HG03175 (cell line): ENCODE measurements around the gene TDRD9.

Source experiments
- ATAC-seq: cut with Tn5 transposase; IDR thresholded peaks from one replicate; pipeline ENCODE4 v1.9.1; 2021; ENCODE audit warnings: mild to moderate bottlenecking, moderate library complexity; ENCODE audit not compliant: unreplicated experiment

Gene TDRD9

DNA sequence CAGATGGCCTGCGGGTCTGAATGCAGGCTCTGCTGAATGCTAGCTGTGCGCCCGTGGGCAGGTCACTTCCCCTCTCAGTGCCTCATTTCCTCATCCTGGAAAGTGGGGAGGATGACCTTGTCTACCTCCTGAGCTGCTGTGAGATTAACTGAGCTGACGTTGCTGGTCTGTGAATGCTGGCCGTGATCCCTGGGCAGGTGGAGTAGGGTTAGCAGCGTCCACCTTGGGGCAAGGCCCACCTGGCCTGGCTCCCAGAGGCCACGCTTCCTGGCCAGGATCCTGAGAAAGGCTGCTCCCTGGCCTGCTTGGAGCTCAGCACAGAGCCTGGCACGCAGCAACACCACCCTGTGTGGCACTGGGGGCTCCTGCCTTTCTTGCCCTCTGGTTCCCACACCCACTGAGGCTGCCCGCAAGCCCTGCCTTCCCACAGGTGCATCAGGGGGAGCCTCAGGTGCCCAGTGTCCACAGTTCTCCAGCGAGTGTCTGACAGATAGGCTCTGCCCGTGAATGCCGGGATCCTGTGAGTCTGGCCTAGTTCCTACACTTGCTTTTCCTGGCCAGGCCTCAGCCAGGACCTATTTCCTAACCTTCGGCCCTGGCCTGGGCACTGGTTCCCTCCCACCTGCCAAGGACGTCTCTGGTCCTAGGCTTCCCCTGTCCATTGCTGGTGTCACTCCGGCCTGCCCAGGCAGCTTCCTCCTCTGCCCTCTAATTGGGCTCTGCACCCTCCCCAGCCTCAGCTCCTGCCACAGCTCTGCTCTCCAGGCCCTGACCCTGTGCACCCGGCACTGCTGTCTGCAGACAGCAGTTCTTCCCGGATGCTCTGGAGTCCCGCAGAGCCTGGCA is 37.2 kb upstream of the TDRD9 start:
- ATAC-seq = no peak

DNA sequence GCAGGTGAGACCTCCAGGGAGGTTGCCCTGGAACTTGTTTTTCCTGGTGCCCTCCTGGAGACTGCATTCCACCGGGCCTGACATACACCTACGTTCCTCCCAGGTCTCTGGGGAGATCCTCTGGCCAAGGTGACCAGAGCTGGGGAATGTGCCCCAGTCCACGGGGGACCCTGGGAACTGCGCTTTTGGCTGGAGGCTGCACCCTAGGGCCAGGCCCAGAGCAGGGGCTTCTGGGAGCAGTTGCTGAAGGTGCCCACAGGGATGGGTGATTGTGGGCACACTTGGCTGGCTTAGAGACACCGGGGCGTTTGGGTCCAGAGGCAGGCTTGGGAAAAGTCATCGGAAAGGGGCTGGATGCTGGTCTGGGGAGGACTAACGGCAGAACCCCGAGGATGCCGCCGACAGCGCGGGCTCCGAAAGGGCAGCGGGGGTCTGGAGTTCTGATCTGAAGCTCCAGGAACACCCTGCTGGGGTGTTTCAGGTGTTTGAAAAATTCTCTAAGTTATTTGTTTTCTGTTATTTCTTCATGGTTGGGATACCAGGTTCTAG is 36.5 kb upstream of the TDRD9 start:
- ATAC-seq = no peak

DNA sequence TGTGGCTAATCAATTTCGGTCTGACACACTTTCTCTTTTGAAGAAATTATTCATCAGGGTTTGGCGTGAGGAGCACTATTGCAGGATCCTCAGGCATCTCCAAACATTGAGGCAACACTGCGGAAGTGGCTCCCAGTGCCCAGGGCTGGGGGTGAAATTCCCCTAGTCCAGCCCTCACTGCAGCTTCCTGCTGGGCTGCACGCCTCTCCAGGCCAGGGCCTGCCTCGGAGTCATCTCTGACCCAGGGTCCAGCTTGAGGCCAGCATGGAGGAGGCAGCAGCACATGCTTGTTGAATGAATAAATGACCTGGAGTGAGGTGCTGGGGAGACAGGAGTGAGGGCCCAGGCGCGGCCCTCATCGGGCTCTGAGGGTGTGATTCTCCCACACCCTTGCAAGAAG is 36.0 kb upstream of the TDRD9 start:
- no peak for ATAC-seq

DNA sequence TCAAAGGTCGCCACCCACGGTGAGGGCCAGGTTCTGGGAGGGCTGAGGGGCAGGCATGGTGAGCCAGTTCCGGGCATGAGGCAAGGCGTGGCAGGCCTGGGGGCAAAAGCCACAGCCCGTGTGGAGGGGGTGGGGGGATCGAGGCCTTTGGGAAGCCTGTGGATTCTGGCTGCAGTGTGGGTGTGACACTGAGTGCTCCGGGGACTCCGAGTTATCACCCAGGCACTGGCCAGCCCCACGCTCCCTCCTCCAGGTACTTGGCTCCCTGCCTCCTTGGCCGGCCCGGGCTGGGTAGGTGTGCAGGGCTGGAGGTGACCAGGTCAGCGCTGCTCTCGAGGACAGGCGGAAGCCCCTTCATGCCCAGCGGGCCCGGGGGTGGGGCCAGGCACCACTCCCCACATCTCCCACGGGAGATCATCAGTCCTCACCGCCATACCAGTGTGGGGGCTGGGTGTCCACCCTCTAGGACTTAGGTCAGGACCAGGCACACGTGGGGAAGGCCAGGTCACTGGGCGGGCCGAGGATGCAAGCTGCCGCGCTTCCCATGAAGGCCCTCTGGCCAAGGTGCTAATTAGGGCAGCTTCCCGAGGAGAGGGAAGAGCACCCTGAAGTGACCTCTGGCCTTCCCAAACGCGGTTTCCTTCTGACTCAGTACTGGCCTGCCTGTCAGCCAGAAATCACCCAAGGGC is 34.1 kb upstream of the TDRD9 start:
- no peak for ATAC-seq

DNA sequence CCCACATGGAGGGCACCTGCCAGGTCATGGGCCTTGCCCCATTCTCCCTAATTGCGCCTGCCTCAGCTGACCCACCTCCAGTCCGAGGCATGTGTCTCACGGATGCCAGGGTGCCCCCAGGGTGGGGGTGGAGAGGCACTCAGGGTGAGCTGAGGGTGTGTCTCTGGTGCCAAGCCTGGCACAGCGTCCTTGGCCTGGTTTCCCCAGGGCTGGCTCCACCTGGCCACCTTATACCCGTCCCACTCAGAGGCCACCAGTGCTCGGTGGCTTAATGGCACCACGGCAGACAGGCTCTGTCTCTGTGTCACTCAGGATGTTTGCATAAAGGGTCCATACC is 33.6 kb upstream of the TDRD9 start:
- ATAC-seq = no peak

DNA sequence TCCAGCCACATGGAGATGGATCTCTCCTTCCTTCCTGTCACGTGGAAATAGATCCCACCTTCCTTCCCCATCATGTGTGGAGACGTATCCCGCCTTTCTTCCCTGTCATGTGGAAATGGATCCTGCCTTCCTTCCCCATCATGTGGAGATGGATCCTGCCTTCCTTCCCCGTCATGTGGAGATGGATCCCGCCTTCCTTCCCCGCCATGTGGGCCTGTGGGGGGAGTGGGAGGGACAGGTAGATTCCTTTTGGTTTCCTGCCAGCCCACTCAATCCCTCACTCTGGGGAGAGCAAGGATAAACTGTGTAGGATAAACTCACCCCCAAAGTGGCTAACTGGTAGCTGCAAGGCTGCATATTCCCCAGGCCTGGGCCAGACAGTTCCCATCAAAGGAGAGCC is 31.7 kb upstream of the TDRD9 start:
- ATAC-seq = no peak

DNA sequence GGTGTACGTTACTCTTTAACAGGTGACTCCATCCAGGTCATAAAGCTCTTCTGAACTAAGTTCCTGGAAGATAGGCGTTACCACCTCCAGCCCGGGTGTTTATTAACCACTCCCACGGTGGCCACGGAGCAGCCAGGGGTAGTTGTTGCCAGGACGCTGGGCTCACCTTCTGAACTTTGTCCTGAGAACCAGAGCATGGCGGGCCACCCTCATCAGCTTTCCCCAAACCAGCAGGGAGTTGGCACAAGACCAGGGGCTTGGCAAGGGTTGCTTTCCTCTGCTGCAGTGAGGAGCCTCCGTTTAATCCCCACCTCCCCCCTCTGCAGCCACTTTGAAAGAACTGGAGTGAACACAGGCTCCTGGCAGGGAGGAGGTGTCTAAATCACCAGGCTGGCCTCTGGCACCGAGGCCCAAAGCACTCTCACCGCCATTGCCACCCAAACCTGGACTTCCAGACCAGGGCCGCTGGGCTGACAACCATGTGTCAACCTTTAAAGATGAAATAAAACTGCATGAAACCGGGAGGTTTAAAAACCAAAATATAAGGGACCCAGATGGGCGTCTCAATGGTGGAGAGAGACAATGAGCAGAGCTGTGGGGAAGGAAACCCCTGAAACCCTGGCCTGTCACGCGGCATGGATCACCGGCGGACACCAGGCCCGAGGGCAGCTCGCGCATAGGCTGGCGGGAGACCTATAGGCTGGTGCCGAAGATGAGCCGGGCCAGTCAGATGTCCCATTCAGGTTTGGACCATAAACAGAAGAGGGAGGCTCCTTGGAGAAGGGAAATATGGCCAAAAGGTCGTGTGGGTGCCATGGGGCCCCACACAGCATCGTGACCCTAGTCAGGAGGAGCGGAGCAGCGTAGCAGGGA is 30.9 kb upstream of the TDRD9 start:
- ATAC-seq = no peak

DNA sequence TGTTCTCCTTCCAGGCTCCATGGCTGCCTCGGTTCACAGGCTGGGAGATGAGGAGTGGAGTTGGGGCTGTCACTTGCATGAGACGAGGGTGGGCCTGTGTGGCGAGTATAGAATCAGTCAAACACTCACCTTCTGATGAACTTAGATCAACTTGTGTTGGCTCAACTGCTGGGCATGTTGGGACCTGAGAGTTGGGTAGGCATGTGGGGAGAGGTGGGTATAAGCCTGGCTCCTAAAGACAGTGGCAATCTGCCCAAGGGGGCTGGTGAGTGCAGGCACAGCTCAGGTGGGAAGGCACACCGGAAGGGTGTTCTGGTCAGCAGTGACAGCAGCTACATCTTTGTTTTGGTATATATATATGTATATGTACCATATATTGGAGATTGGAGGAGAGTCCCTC is 30.1 kb upstream of the TDRD9 start:
- ATAC-seq = no peak

DNA sequence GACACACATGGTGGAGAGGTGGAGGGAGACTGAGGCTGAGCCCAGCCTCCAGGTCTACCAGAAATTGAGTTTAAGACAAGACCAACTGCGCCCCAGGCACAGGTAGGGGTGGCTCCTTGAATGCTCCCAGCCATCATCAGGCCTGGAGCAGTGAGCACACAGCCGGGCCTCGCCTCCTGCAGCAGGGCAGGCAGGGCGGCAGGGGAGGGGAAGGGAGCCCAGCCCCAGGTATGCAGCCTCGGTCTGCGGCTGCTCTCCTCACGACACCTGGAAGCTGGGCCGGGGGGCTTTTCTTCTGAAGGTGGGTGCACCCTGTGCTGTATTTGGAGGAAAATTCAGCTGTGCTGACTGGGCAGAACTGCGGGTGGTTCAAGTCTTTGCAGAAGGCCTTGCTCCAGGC is 29.5 kb upstream of the TDRD9 start:
- no peak for ATAC-seq

DNA sequence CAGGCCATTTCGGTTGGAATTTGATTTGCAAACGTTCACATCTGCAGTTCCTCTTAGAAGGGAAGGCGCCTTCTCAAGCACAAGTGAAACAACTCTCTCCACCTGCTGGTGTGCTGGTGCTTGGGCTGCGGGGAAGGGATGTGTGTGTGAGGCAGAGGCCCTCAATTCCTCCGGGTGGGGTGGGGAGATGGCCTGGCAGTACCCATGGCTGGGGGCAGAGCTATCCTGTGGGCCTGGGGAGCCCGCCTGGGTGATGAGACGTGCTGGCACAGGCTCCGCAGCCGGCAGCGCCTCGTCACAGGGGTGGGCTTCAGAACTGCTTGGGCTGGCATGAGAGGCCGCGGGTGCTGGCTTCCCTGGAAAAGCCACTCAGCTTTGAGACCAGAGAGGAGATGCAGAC is 28.9 kb upstream of the TDRD9 start:
- no peak for ATAC-seq

DNA sequence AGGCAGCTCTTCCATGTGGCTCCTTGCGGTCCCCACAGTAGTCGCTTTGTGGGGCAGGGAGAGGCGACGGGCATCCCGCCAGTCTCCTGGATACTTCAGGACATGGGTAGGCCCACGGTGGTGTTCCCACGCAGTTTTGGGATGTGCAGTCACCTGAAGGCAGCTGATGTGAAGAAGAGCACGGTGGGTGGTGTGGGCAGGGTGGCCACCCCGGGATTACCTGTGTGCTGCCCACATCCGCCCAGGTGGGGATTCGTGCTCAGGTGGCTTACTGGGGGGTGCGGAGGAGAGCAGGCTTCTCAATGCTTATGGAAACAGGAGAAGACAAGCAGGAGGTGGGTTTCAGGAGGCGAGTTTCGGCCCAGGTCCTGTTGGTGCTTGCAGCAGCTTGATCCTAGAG is 28.4 kb upstream of the TDRD9 start:
- no peak for ATAC-seq

DNA sequence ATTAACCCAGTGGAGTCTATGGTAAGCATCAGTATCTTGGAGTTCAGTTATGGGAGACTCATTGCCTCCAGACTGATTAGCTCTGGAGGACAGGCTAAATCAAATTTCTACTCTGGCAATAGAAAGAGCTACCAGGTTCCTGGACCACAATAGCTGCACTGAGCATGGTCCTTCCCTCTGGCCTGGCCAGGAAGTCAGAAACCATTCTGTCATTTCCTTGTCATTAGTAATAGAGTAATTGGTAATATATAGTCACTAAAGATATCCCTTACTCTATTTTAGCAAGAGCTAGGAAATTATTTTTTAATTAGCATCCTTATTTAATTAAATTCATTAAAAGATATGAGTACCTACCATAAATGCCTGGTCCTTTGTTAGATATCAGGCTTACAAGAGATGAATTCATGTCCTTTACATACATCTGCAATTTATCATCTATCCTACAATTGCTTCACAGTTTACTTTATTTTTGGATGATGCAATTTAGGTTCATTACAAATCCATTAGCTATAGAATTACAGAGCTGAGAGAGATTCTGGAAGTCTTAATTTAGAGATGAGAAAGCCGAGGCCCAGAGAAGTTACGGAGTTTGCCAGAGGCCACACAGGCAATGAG is 23.7 kb upstream of the TDRD9 start:
- no peak for ATAC-seq

DNA sequence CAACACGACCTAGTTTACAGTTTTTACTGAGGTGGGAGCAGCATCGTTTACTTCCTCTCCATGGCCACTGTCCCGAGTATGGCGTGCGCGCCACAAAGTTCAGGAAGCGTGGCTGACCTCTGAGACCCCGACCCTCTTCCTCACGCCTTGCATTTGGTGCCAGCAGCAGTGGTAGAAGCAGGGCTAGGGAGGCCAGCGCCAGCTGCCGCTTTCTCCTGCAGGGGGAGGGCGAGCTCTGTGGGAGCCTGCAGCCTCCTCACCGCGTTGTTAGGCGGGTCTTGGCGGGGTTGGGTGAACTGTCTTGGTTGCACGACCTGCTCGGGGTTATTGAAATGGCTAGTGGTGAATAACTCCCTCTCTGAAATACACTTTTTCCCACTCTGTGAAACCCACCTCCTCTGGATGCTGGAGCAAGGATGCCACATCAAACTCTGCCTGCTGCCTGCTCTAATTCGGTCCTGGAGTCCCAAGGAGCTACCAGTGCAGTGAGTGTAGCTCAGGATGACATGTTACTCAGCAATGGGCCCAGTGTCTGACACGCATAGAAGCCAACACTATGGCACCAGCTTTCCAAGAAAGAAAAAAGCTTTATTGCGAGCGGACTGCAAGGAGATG is 22.3 kb upstream of the TDRD9 start:
- no peak for ATAC-seq

DNA sequence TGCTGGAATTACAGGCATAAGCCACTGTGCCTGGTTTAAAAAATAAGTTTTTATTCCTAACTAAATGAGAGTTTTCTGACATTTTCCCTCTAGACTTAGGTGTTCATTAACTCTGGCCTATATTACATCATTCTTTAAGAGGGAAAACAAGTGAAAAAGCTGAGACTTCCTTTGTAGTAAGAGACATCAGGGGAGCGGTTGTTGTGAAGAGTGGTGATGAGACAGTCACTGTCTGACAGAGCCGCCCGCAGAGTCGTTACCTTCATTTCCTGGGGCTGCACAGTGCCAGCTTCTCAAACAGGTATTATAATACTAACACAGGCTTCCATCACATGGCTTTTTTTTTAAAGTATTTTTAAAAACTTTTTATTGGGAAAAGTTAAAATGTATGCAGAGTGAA is 19.7 kb upstream of the TDRD9 start:
- ATAC-seq = no peak

DNA sequence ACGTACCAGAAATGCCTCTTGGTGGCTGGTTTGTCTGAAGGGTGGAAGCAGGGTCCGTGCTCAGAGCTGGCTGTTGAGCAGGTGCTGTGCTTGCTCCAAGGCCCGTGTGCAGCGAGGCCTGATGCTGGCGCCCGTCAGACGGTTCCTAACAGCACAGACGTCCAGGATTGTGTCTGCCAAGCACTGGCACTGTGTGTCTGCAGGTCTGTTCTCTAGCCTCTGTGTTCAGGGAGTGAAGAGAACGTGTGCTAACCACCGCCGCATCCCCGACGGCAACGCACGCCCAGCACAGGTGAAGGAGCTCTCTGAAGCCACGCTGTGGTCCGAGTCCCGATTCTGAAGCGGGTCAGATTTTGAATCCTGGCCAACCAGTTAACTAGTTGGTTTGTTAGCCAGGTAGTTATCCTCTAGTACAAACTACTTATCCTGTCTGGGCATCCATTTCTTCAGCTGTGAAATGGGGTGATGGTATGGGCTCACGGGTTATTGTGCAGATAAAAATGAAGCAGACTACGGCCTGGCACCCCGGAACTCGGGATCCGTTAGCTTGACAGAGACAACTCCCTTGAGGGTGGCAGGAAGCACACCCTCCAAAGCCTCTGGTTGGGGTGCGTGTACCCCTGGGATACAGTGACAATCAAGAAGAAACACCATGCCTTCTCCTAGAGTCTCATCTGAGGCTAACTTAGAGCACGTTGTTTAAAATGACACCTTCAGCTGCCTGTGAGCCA is 18.6 kb upstream of the TDRD9 start:
- ATAC-seq = no peak

DNA sequence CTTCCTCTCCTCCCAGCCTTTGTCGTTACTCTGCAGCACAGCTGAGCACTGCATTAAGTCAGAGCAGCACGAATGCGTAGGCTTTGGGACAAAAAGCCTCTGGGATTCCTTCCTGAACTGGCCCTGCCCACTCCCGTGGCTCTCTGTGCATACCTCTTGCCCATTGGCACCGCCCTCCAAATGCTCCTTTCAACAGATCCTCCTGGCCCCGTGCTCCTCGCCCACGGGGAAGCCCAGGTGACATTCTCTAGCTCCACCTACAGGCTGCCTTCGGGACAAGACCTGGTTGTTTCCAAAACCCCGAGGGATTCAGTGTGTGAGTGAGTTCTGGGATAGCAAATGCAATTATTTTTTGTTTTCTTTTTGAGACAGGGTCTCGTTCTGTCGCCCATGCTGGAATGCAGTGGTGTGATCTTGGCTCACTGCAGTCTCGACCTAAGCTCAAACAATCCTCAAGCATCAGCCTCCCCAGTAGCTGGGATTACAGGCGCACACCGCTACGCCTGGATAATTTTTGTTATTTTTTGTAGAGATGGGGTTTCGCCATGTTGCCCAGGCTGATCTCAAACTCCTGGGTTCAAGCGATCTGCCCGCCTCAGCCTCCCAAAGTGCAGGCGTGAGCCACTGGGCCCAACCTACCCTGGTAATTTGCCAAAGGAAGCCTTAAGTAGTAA is 17.9 kb upstream of the TDRD9 start:
- ATAC-seq = peak; percentile 51

DNA sequence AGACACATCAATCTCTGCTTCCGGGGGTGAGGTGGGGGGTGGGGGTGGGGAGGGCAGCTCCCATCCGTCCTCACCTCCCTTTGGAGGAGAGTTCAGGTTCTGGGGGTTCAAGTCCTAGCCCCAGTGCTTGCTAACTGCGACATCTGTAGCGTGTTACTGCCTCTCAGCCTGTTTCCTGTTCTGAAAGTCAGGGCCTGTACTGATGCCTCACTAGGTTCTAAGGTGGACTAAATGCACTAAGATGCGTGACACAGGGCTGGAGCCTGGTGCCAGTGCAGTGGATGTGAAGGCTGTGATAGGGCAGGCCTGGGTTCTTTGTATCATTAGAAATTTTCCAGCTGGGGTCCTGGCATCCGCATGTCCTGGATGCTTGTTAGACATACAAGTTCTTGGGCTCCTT is 17.3 kb upstream of the TDRD9 start:
- ATAC-seq = no peak

DNA sequence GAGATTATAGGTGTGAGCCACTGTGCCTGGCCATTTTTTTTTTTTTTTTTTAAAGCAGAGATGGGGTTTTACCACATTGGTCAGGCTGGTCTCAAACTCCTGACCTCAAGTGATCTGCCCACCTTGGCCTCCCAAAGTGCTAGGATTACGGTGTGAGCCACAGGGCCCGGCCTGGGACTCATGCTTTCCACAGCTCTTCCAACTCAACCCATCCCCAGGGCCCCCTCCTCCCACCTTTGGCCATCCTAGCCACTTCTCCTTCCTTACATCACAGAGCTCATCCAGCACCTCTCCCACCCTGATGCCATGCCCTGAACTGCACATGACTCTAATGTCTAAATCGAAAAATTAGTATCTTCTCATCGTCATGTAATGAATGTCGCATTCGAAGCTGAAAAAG is 12.6 kb upstream of the TDRD9 start:
- no peak for ATAC-seq

DNA sequence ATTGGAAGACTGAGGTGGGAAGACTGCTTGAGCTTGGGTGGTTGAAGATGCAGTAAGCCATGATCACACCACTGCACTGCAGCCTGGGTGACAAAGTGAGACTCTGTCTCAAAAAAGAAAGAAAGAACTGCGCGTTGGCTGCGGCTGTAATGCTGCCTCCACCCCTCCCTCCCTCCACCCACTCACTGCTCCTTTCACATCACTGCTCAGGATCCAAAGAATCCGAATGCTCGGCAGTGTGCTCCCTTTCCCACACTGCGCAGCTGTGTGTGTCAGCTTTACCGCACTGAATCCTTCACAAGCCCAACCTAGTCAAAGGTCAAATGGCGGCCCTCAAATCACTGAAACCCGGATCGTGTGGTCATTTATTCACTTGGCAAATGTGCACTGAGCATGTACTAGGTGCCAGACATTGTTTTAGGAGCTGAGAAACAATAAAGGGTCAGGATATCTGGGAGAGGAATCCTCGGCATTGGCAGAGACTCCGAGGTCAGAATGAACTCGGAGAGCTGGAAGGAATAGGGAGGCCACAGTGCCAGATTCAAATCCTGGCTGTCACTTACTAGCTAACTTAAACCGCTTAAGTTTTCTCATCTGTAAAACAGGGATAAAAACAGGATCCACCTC is 11.5 kb upstream of the TDRD9 start:
- no peak for ATAC-seq
